Esophagus muscularis mucosa (tissue), 4 donors: ENCODE measurements around the gene ICAM1.
A peak's percentile ranks its signal among the peaks of the same experiment; 100 is the strongest.

Experiments used
- CTCF ChIP-seq, 3 experiments: fragments of 200-600 bp in 2 of 3; fragments of 450-650 bp in 1 of 3; sonication (generic) in 2 of 3; IDR thresholded peaks; one replicate each; pipeline ENCODE4 v1.5.1; 2017 to 2019; ENCODE audit warnings: antibody characterized with exemption in 3 of 3, mild to moderate bottlenecking in 2 of 3, moderate library complexity in 1 of 3
- EP300 ChIP-seq: sonication (generic); formaldehyde crosslinking; IDR thresholded peaks from one replicate; pipeline ENCODE4 v1.6.1; 2017; ENCODE audit warnings: antibody characterized with exemption
- POLR2A ChIP-seq: fragments of 450-650 bp; IDR thresholded peaks from one replicate; pipeline ENCODE4 v1.6.1; 2017; ENCODE audit warnings: antibody characterized with exemption, moderate library complexity, mild to moderate bottlenecking, low read depth

GRCh38 chr19:10230861-10231611, 39.9 kb upstream of the ICAM1 start, which contains the start of gene S1PR2:
- no peak for TF ChIP-seq CTCF (IDR thresholded peaks at IDR 0.05)
- peak; percentile 19 for TF ChIP-seq POLR2A
- no peak for TF ChIP-seq EP300
